Measurements from ENCODE around the gene CACNA2D1. TPM values are rescaled to one million over a fixed set of nuclear protein-coding genes. Genes with fewer than 3 reads are reported as not detected.

CACNA2D1 gene
- total RNA-seq, 1 experiment from 2014 or later, result 36.2 TPM

DNA sequence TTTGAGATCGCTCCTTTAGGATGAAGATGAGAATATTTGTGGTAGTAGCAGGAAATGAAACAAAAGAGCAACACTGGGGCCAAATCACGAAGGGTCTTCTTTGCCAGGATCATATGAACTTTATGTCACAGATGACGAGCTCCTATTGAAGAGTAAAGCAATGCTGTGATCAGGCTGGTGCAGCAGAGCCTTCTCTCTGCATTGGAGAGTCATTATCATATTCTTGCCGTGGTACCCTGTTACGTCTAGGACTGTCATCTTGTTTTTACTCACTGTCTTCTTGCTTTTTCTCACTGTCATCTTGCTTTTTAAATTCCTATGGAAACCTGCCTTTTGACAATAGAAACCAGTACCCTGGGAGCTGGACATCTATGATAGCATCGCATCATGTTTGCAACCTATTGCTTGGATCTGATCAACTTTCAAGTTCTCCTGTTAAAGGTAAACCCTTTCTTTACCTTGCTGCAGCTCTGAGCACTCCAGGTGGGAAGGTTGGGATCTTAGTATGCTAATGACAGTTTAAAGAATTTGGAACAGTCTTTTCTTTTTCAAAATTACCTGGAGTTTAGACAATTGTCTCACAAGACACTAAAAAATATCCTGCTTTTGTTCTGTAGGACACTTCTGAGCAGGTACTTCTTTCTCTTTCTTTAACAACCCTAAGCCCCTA is 27.9 kb upstream of the CACNA2D1 start:
- Histone ChIP-seq H3K9ac (ENCODE audit: extremely low read depth, insufficient read length, low read length) (no peak overlapping the region), H3K23me2 (ENCODE audit: insufficient read length, low read depth, low read length, poor library complexity, severe bottlenecking) (no peaks in the 10 kb centered on the region), H4K91ac (ENCODE audit: insufficient read length, low read depth, low read length) (no peak overlapping the region), H2BK12ac (ENCODE audit: insufficient read length, low read depth, low read length) (no peak overlapping the region), H3K27ac (ENCODE audit: insufficient read length, low read depth, low read length) (no peak overlapping the region), H3K18ac (ENCODE audit: insufficient read length, low read depth, low read length) (no peak overlapping the region), H3K4ac (ENCODE audit: low read depth, low read length) (no peak overlapping the region), H2BK15ac (ENCODE audit: low read depth, low read length) (no peak overlapping the region), H3K79me2 (ENCODE audit: insufficient read depth, low read length) (no peaks in the 10 kb centered on the region), H3K14ac (ENCODE audit: insufficient read depth, low read length) (no peak overlapping the region), H4K20me1 (ENCODE audit: control insufficient read depth, insufficient read depth, insufficient read length) (no peaks in the 10 kb centered on the region), H3K4me1 (ENCODE audit: insufficient read depth, low read length) (peaks cover 6% of the 10 kb centered on the region; the same call in 1 of the 2 replicates), H3K79me1 (ENCODE audit: insufficient read depth, low read depth, low read length, poor library complexity, severe bottlenecking) (no peaks in the 10 kb centered on the region), H2AK5ac (ENCODE audit: insufficient read length, low read length) (no peak overlapping the region), H4K5ac (ENCODE audit: insufficient read length, low read depth, low read length) (no peak overlapping the region), H3K23ac (ENCODE audit: insufficient read length, low read depth, low read length) (no peak overlapping the region), H3K9me3 (ENCODE audit: control insufficient read depth, low read depth, low read length) (no peaks in the 10 kb centered on the region), H3K4me2 (ENCODE audit: insufficient read depth, insufficient read length, low read length) (peak overlapping the region; percentile 38), H4K8ac (replicated peaks; ENCODE audit: insufficient read length, low read depth, low read length) (no peak overlapping the region), H3K27me3 (ENCODE audit: insufficient read depth, low read length) (no peaks in the 10 kb centered on the region), H2BK5ac (ENCODE audit: insufficient read length, low read length) (no peak overlapping the region), H2BK20ac (ENCODE audit: low read depth, low read length, poor library complexity, severe bottlenecking) (no peak overlapping the region), H2BK120ac (ENCODE audit: low read depth, low read length, poor library complexity, severe bottlenecking) (no peak overlapping the region), H2AFZ (ENCODE audit: low read length) (no peak overlapping the region), H3K56ac (ENCODE audit: insufficient read length, low read depth, low read length) (no peak overlapping the region), H3T11ph (ENCODE audit: low read length) (no peak overlapping the region)
- no peaks in the 10 kb centered on the region for H3K36me3 Mint-ChIP-seq (ENCODE audit: insufficient read depth in 1 of 3, low read depth in 3 of 3)
- peak overlapping the region; percentile 0 to 88 (median 62); a peak in 5 of 7 replicates for H3K27ac Mint-ChIP-seq
- no peak for DNase-seq
- peak overlapping the region in 1 of 2 experiments; percentile 7; a peak in 1 of 5 replicates for H3K4me3 Mint-ChIP-seq
- H3K27me3 Mint-ChIP-seq (ENCODE audit: low read depth), result 0 out of 2 replicates have a peak, but pooled peaks cover 1% of the 10 kb centered on the region
- TF ChIP-seq, protein P1, sequence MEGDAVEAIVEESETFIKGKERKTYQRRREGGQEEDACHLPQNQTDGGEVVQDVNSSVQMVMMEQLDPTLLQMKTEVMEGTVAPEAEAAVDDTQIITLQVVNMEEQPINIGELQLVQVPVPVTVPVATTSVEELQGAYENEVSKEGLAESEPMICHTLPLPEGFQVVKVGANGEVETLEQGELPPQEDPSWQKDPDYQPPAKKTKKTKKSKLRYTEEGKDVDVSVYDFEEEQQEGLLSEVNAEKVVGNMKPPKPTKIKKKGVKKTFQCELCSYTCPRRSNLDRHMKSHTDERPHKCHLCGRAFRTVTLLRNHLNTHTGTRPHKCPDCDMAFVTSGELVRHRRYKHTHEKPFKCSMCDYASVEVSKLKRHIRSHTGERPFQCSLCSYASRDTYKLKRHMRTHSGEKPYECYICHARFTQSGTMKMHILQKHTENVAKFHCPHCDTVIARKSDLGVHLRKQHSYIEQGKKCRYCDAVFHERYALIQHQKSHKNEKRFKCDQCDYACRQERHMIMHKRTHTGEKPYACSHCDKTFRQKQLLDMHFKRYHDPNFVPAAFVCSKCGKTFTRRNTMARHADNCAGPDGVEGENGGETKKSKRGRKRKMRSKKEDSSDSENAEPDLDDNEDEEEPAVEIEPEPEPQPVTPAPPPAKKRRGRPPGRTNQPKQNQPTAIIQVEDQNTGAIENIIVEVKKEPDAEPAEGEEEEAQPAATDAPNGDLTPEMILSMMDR (conservative IDR thresholded peaks at IDR 0.05), result no peak
- no CpG with 5 or more reads among the region's 6 CpGs for WGBS (ENCODE audit: extremely low coverage, insufficient read length, low lambda C conversion rate)
- no peaks in the 10 kb centered on the region for H3K9me3 Mint-ChIP-seq
- peaks cover 38 to 40% of the 10 kb centered on the region in 2 experiments for H3K4me1 Mint-ChIP-seq
